Erythroblast (primary cell): ENCODE data around the gene AP1G2.

ENCODE experiments used
- GATA1 ChIP-seq: IDR thresholded peaks from 2 replicates; pipeline ENCODE4 v1.6.1; 2011; ENCODE audit warnings: low read depth, mild to moderate bottlenecking, control low read depth, low read length, moderate library complexity
- POLR2A ChIP-seq: IDR thresholded peaks from 2 replicates; pipeline ENCODE4 v1.6.1; 2011; ENCODE audit warnings: mild to moderate bottlenecking, low read length

DNA sequence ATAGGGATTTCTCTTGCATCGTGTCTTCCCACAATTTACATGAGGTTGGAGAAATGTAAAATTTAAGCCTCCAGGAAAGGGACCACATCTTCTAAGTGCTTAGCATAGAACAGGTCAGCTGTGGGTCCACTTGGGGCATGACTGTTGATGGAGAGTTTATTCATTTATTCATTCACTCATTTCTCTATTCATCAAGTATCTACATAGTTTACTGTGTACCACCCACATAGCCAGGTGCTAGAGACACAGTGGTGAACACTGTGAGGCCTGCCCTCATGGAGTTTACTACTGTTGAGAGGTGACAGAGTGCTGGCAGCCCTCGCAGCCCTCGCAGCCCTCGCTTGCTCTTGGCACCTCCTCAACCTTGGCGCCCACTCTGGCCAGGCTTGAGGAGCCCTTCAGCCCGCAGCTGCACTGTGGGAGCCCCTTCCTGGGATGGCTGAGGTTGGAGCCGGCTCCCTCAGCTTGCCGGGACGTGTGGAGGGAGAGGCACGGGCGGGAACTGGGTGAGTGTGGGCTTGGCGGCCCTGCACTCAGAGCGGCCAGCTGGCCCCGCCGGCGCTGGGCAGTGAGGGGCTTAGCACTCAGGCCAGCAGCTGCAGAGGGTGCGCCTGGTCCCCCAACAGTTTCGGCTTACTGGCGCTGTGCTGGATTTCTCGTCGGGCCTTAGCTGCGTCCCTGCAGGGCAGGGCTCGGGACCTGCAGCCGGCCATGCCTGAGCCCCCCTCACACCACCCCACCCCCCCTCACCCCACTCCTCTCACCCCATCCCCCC is 12.7 kb upstream of the AP1G2 start:
- TF ChIP-seq POLR2A, result no peak
- TF ChIP-seq GATA1, result no peak
